Liver (tissue), 9 donors: ENCODE results near the gene CNIH2. TPM values are rescaled to one million over a fixed set of nuclear protein-coding genes. Genes with fewer than 3 reads are reported as not detected.

Source experiments
- DNase-seq: peaks from one replicate; pipeline ENCODE4 v3.0.0-alpha.2; 2017; ENCODE audit warnings: low spot score
- H3K27ac ChIP-seq, 2 donors: one replicate each; pipeline ENCODE4 v1.7.0; 2013; ENCODE audit warnings: inconsistent platforms in 2 of 2, low read length in 2 of 2, control low read depth in 1 of 2, low read depth in 1 of 2, mild to moderate bottlenecking in 1 of 2
- H3K27me3 ChIP-seq, 4 donors: one replicate each; pipeline versions ENCODE4 v1.6.1 to v1.7.0; 2013; ENCODE audit warnings: low read length in 3 of 4, inconsistent platforms in 1 of 4, mild to moderate bottlenecking in 1 of 4, moderate library complexity in 1 of 4; ENCODE audit not compliant: control insufficient read depth in 4 of 4, insufficient read depth in 4 of 4
- H3K36me3 ChIP-seq, 4 donors: one replicate each; pipeline versions ENCODE4 v1.6.1 to v1.7.0; 2013; ENCODE audit warnings: low read length in 3 of 4, mild to moderate bottlenecking in 3 of 4, low read depth in 1 of 4, moderate library complexity in 1 of 4; ENCODE audit not compliant: control insufficient read depth in 4 of 4, insufficient read depth in 3 of 4
- H3K4me1 ChIP-seq, 4 donors: one replicate each; pipeline versions ENCODE4 v1.6.1 to v1.7.0; 2013; ENCODE audit warnings: low read length in 3 of 4, mild to moderate bottlenecking in 3 of 4, moderate library complexity in 1 of 4; ENCODE audit not compliant: control insufficient read depth in 4 of 4, insufficient read depth in 4 of 4
- H3K4me3 ChIP-seq, 3 donors: one replicate each; pipeline versions ENCODE4 v1.6.1 to v1.7.0; 2013; ENCODE audit warnings: low read length in 3 of 3, control low read depth in 1 of 3, low read depth in 1 of 3, mild to moderate bottlenecking in 1 of 3
- H3K9ac ChIP-seq, 2 donors: one replicate each; pipeline ENCODE4 v1.7.0; 2013; ENCODE audit warnings: low read length in 2 of 2, mild to moderate bottlenecking in 2 of 2, moderate library complexity in 2 of 2, control low read depth in 1 of 2, low read depth in 1 of 2
- H3K9me3 ChIP-seq, 4 donors: one replicate each; pipeline versions ENCODE4 v1.6.1 to v1.7.0; 2013; ENCODE audit warnings: low read length in 3 of 4; ENCODE audit not compliant: control insufficient read depth in 4 of 4
- ATF3 ChIP-seq: IDR thresholded peaks from 2 replicates; pipeline ENCODE4 v1.6.1; 2016; ENCODE audit warnings: antibody characterized with exemption
- CTCF ChIP-seq: fragments of 150-350 bp; IDR thresholded peaks from 2 replicates; pipeline ENCODE4 v1.5.1; 2017; ENCODE audit warnings: improper control_type of control experiment, low read depth, low read length; ENCODE audit not compliant: missing input control
- EGR1 ChIP-seq, 2 donors: IDR thresholded peaks; 2 replicates each; pipeline ENCODE4 v1.6.1; 2016 to 2018; ENCODE audit warnings: antibody characterized with exemption in 2 of 2, low read depth in 2 of 2
- FOXA1 ChIP-seq: IDR thresholded peaks from 2 replicates; pipeline ENCODE4 v1.6.1; 2016; ENCODE audit warnings: antibody characterized with exemption
- FOXA2 ChIP-seq: IDR thresholded peaks from 2 replicates; pipeline ENCODE4 v1.6.1; 2016; ENCODE audit warnings: antibody characterized with exemption
- HNF4A ChIP-seq, 2 donors: conservative IDR thresholded peaks; 2 replicates each; pipeline ENCODE4 v1.6.1; 2016; ENCODE audit warnings: antibody characterized with exemption in 2 of 2, mild to moderate bottlenecking in 2 of 2
- JUND ChIP-seq, 2 donors: IDR thresholded peaks; 2 replicates each; pipeline ENCODE4 v1.6.1; 2016; ENCODE audit warnings: antibody characterized with exemption in 2 of 2
- MAX ChIP-seq: IDR thresholded peaks from 2 replicates; pipeline ENCODE4 v1.6.1; 2016; ENCODE audit warnings: antibody characterized with exemption
- NR2F2 ChIP-seq: IDR thresholded peaks from 2 replicates; pipeline ENCODE4 v1.6.1; 2016; ENCODE audit warnings: antibody characterized with exemption
- RAD21 ChIP-seq, 2 donors: IDR thresholded peaks; 2 replicates each; pipeline ENCODE4 v1.6.1; 2016; ENCODE audit warnings: antibody characterized with exemption in 2 of 2, mild to moderate bottlenecking in 2 of 2
- REST ChIP-seq: IDR thresholded peaks from 2 replicates; pipeline ENCODE4 v1.6.1; 2016; ENCODE audit warnings: antibody characterized with exemption, mild to moderate bottlenecking
- RXRA ChIP-seq, 2 donors: IDR thresholded peaks; 2 replicates each; pipeline ENCODE4 v1.6.1; 2017 to 2018; ENCODE audit warnings: antibody characterized with exemption in 2 of 2, mild to moderate bottlenecking in 1 of 2
- SP1 ChIP-seq: IDR thresholded peaks from 2 replicates; pipeline ENCODE4 v1.6.1; 2018; ENCODE audit warnings: antibody characterized with exemption, mild to moderate bottlenecking
- TAF1 ChIP-seq: conservative IDR thresholded peaks from 2 replicates; pipeline ENCODE4 v1.6.1; 2016; ENCODE audit warnings: antibody characterized with exemption, mild to moderate bottlenecking
- YY1 ChIP-seq: IDR thresholded peaks from 2 replicates; pipeline ENCODE4 v1.6.1; 2016; ENCODE audit warnings: antibody characterized with exemption, mild to moderate bottlenecking
- ZBTB33 ChIP-seq: IDR thresholded peaks from 2 replicates; pipeline ENCODE4 v1.6.1; 2016; ENCODE audit warnings: antibody characterized with exemption
- WGBS: extraction: QIAGEN DNeasy Blood & Tissue Kit; methylation state at CpG from one replicate; pipeline ENCODE4 v1.1.7; 2013; 5-methylcytosine and 5-hydroxymethylcytosine counted together
- polyA plus RNA-seq, 2 donors: library from polyadenylated mRNA; stranded (reverse) in 1 of 2; unstranded in 1 of 2; fragments of 200-250 nt in 1 of 2; fragments of >200 nt in 1 of 2; fragmentation: Nextera tagmentation in 1 of 2; extraction: Ambion mirVana in 1 of 2; gene quantifications; one replicate each; pipeline versions ENCODE4 v1.2.1 to v1.2.3, GENCODE V29; 2013 to 2015
- total RNA-seq, 2 donors: library from RNA; depleted of rRNA; stranded (reverse); fragments of >200 nt; gene quantifications; one replicate each; pipeline ENCODE4 v1.2.3, GENCODE V29; 2014
- donor health status: healthy.
- donor health status: healthy.
- donor health status: healthy.
- donor health status: healthy.
- donor health status: healthy.

The CNIH2 gene
- total and polyA plus RNA-seq, 4 donors = 0.07 TPM; not detected in 3

GRCh38 chr11:66291303-66291705 lies 13.3 kb downstream of the CNIH2 start:
- TF ChIP-seq FOXA1 (no peak), NR2F2 (no peak), JUND (IDR thresholded peaks at IDR 0.05) (no peak), SP1 (no peak), REST (no peak), RAD21 (IDR thresholded peaks at IDR 0.05) (no peak), MAX (no peak), HNF4A (conservative IDR thresholded peaks at IDR 0.05) (no peak), RXRA (IDR thresholded peaks at IDR 0.05) (no peak), FOXA2 (no peak)
- no peak for DNase-seq
- no peak overlapping the region for H3K27ac ChIP-seq
- no peak overlapping the region for H3K9ac ChIP-seq
- peaks cover 19 to 36% (median 29%) of the 10 kb centered on the region in 4 donors for H3K4me1 ChIP-seq
- 20% methylated on average over 16 of the region's 16 CpGs for WGBS
- no peaks in the 10 kb centered on the region for H3K36me3 ChIP-seq
- peaks cover 0 to 5% (median 0%) of the 10 kb centered on the region in 4 donors for H3K27me3 ChIP-seq
- H3K9me3 ChIP-seq = no peaks in the 10 kb centered on the region
- H3K4me3 ChIP-seq = peak overlapping the region in 1 of 3 donors; percentile 47

GRCh38 chr11:66291706-66292542 lies 13.9 kb downstream of the CNIH2 start, which contains the start of gene TMEM151A:
TSS of gene TMEM151A (plus strand) at chr11:66291894. CDS start at chr11:66292014, 120 bp downstream.
- H3K36me3 ChIP-seq = no peaks in the 10 kb centered on the region
- H3K4me3 ChIP-seq = peak within 1 kb of the TSS in 1 of 3 donors; percentile 47
- peaks cover 19 to 33% (median 25%) of the 10 kb centered on the region in 4 donors for H3K4me1 ChIP-seq

More at GRCh38 chr11:66291706-66292542, 13.9 kb downstream of the CNIH2 start, which contains the start of gene TMEM151A:
- 2% methylated on average over 95 of the region's 95 CpGs for WGBS
- no peak for TF ChIP-seq SP1
- TF ChIP-seq HNF4A (conservative IDR thresholded peaks at IDR 0.05) = no peak
- TF ChIP-seq MAX = no peak
- no peak for TF ChIP-seq ZBTB33
- no peak for TF ChIP-seq EGR1 (IDR thresholded peaks at IDR 0.05; ENCODE audit: low read depth in 2 of 2)
- TF ChIP-seq FOXA2 = no peak
- no peak for TF ChIP-seq TAF1
- no peak for TF ChIP-seq CTCF
- TF ChIP-seq JUND (IDR thresholded peaks at IDR 0.05) = no peak
- TF ChIP-seq ATF3 = no peak
- no peak for TF ChIP-seq FOXA1
- no peak for TF ChIP-seq YY1
- no peak within 1 kb of the TSS for H3K27ac ChIP-seq
- no peak within 1 kb of the TSS for H3K9ac ChIP-seq
- no peak for DNase-seq
- no peaks in the 10 kb centered on the region for H3K9me3 ChIP-seq
- peaks cover 0 to 5% (median 0%) of the 10 kb centered on the region in 4 donors for H3K27me3 ChIP-seq
